HS-27A (cell line): ENCODE data around the gene RIMOC1.
"Not testable (repeated sequence)": the region's sequence is repeated elsewhere in the genome, so short reads cannot be mapped to it uniquely, and the experiment has no call there.

Experiments
- DNase-seq: peaks from one replicate; pipeline ENCODE4 v3.0.0-alpha.2; 2012; ENCODE audit warnings: low read depth, missing footprints

The RIMOC1 gene

GRCh38 chr5:41891066-41891707, 13.0 kb upstream of the RIMOC1 start:
- DNase-seq, result no peak

- no peak for DNase-seq
Observed at GRCh38 chr5:41892031-41892430, 12.1 kb upstream of the RIMOC1 start.

- DNase-seq, result no peak
Observed at GRCh38 chr5:41893074-41893851, 10.9 kb upstream of the RIMOC1 start.

DNA sequence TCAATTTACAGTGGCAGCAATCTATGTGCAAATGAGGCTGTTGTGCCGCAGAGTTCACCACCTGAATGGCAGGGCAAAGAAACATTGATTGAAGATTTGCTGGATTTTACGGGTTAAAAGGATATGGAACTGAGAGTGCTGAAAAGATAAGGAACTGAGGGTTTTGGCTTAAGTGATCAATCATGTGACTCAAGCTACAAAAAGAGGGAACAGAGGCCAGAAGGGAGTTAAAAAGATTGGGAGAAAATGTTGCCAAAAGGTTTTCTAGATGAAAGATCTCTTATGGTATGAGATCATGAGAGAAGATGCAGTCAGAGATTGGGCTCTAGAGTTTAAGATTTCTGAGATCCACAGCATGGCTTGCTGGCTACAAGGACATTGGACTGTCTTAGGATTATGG, 7.9 kb upstream of the RIMOC1 start:
- DNase-seq, result no peak

GRCh38 chr5:41903382-41903891, 707 bp upstream of the RIMOC1 start:
- no peak for DNase-seq

- DNase-seq, result no peak
Observed at GRCh38 chr5:41906151-41906550, 2.0 kb downstream of the RIMOC1 start.

DNA sequence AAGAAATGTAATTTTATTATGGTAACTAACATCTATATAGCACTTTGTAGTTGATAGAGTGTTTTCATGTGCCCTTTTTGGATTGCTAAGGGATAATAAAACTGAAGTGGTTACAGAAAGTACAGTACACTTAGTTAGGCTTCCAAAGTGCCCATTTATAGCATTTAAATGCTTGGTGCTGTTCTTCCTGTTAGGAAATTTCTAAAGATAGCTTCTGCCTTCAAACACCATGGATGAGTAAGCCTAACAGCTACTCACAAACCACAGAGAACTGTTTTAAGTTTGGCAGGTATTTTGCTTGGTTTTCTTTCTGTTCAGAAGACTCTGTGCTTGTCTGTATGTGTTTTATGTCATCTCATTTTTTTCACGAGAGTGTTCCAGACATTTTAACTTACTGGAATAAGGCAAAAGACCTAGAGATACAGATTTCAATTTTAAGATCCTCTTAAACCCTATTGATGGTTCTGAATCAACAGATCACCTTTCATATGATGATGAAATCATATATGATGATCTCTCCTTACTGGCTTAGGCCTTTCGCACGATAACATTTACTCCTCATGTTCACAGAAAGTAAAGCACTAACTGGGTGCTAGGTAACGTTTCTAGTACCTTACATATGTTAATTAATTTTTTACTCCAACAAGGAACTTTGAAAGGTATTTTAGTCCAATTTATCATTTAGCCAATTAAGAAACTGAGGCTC, 4.4 kb downstream of the RIMOC1 start:
- no peak for DNase-seq

DNA sequence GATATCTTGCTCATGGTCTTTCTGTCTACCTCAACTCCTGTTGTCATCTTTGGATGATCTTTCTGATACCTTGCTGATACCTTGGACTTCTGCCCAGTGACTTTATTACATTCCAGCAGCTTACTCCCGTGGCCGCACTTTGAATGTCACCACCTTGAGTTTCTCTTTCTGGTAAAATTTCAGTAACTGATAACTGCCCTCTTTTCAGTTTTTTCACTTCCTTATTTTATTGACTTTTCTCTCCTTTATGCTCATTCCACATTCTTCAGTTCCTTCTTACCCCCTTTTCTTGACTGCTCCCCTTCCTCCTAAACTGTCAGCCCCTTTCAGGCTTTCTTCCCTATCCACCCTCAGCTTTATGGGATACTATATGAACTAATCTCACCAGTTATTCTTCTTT, 14.0 kb downstream of the RIMOC1 start:
- no peak for DNase-seq

DNA sequence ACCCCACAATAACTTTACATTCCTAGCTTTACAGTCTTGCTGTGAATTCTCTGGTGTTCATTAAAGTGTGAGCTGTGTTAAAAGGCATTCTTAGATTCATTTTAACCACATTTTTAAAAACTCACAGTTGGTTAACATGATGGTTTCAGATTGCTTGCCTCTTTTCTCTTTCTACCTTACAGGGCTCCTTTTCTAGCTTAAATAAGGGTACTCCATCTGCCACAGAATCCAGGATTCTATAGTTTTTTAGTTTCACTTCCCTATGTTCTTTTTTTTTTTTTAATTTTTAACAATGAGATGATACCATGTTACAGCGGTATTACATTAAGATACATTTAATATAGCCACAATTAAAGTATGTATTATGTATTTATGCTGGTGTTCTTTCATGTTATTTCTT, 17.0 kb downstream of the RIMOC1 start:
- no peak for DNase-seq

GRCh38 chr5:41921874-41922273, 17.7 kb downstream of the RIMOC1 start:
- DNase-seq, result no peak

- DNase-seq, result no peak
Observed at GRCh38 chr5:41924526-41924871, 20.4 kb downstream of the RIMOC1 start.

DNA sequence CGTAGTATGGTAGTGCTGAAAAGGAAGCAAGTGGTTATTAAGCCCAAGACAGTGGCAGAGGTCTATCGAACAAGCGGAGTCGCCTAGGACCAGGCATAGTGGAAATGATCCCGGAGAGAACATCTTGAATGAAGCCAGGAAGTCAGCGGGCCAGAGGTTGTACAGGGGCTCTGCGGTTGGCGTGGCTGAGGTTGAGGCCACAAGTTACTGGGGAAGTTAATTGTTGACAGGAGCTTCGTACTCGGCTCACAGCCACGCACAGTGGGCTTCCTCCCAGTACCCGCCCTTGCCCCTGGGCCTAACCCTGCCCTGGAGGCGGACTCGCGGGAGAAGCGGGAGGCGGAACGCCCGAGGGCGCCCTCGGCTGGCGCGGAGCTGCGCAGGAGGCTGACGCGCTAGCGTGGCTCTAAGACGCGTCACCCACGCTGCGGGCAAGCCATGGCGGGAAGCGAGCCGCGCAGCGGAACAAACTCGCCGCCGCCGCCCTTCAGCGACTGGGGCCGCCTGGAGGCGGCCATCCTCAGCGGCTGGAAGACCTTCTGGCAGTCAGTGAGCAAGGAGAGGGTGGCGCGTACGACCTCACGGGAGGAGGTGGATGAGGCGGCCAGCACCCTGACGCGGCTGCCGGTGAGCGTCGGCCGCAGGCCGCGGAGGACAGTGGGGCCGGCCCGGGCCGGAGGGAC, 20.9 kb downstream of the RIMOC1 start, which contains the start of gene FBXO4:
Gene FBXO4, plus strand, starts transcription at position 410 of the 683 bp plus-strand sequence. Its CDS starts 29 bp downstream, at position 439.
- DNase-seq, result peak; percentile 61

DNA sequence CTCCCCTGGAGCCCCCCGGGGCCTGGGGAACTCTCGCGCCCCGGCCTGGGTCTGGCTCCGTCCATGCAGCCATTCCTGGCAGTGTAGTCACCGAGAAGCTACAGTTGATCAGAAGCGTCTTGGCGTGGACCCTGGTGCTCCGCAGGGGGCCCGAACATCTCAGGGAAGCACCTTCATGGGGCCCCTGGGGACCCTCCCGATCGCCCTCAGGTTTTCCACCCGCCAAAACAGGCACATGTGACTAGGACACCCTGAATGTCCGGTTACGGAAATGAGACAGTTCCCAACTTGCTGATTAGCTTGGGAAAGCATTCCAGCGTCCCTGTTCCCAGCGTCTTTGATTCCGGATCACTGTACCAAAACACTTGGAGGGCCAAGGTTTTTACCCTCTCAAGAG, 21.4 kb downstream of the RIMOC1 start:
- DNase-seq, result peak; percentile 45

- DNase-seq, result no peak
Observed at GRCh38 chr5:41927604-41928003, 23.5 kb downstream of the RIMOC1 start.

DNA sequence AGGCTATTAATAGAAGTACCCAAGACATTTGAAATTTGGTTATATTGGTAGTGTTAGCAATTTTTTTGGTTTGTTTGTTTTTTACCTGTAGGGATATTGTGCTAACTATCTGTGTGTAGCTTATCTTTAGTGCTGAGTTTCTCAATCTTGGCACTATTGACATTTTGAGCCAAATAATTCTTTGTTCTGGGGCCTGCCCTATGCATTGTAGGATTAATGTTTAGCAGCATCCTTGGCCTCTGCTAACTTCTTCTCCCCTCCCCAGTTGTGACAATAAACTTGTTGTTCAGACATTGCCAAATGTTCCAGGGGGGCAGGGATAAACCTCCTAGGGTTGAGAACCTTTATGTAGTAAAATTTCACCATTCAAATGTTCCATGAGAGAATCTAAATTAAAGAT, 24.9 kb downstream of the RIMOC1 start:
- no peak for DNase-seq

GRCh38 chr5:41932770-41933169, 28.6 kb downstream of the RIMOC1 start:
- no peak for DNase-seq

GRCh38 chr5:41935544-41935943, 31.4 kb downstream of the RIMOC1 start:
- DNase-seq, result no peak

- DNase-seq, result no peak
Observed at GRCh38 chr5:41940641-41941040, 36.5 kb downstream of the RIMOC1 start.

- DNase-seq, result not testable (repeated sequence)
Observed at GRCh38 chr5:41945332-41945955, 41.3 kb downstream of the RIMOC1 start.

GRCh38 chr5:41951224-41951623, 47.1 kb downstream of the RIMOC1 start:
- no peak for DNase-seq
